KBM-7 (cell line): Measurements from ENCODE around the gene SNAI3.
A peak's percentile ranks its signal among the peaks of the same experiment; 100 is the strongest.

Experiments
- DNase-seq: peaks from one replicate; pipeline ENCODE4 v3.0.0-alpha.2; 2015
- in situ Hi-C: fragments of 300-500 bp; cut with MboI; formaldehyde crosslinking; loops from 2 replicates; pipeline ENCODE4 v1.14.3; 2020; ENCODE audit warnings: low sequenced_read_pairs, low pct_unique_long_range_greater_than_20kb, mixed read lengths

The SNAI3 gene

DNA sequence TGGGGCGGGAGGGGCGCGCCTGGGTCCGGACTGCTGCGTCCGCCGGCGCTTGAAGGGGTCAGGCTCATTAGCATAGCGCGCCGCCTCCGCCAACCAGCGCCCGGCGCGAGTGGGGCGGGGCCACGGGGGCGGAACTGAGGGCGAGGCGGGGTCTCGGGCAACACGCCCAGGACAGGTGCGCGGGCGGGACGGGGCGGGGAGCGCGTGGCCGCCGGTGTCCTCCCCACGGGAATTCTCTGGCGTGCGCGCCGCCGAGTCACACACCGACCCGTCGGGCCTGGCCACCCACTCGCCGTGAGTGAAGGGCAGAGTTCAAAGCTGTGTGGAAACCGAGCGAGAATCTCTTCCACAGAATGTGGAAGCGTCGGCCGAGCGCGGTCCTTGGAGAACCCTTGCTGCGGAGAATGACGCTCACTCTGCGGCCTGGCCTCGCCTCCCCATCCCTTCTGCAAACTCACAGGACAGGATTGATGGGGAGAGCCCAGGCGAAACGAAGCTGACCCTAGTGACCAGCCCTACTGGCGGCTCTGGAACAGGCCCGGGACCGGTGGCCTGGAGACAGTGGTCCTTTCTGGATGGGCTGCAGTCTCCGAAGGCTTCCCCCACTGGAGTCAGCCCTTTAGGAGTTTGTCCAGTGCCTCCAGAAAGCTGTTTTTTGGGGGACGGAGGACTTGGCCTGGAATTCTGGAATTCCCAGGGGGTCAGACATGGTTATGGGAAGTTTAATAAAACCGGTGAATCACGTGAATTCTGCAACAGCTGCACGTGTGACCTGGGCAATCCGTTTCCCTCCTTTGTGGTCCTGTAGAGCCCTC, at the start of gene SNAI3:
TSS of gene SNAI3 (minus strand) at position 69 of the 815 bp plus-strand sequence. CDS start 101 bp downstream, outside the sequence.
- in situ Hi-C loops: no loop called here
- DNase-seq: peak; percentile 80

DNA sequence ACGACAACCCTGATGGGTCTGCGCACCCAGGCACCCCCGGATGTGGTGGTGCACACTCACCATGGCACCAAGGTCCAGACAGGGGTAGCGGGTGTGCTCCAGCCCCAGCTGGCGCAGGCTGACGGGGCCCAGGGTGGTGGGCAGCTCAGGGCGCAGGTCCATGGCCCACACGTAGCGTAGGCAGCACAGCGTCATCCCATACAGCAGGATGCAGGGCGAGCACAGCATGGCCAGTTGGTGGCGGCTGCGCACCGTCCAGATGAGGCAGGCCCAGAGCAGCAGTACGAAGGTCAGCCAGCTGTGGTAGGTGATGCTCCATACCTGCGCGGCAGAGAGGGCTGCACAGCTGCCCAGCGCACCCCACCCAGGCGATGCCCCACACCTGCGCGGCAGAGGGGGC, 49.8 kb upstream of the SNAI3 start:
- DNase-seq: no peak
- in situ Hi-C loops: no loop called here

DNA sequence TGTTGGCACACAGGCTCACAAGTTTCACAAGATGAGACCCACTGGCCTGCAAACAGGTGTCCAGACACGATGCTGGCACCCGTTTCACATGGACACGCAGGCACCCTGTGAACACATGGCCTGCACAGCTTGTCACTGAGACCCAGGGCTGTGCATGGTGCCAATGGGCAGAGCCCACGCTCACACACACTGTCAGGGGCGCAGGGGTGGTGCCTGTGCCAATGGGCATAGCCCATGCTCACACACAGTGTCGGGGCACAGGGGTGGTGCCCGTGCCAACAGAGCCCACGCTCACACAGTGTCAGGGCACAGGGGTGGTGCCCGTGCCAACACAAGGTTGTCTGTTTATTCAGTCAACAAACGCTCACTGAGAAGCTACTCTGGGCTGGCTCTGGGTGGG, 49.3 kb upstream of the SNAI3 start:
- in situ Hi-C loops: no loop called here
- no peak for DNase-seq

DNA sequence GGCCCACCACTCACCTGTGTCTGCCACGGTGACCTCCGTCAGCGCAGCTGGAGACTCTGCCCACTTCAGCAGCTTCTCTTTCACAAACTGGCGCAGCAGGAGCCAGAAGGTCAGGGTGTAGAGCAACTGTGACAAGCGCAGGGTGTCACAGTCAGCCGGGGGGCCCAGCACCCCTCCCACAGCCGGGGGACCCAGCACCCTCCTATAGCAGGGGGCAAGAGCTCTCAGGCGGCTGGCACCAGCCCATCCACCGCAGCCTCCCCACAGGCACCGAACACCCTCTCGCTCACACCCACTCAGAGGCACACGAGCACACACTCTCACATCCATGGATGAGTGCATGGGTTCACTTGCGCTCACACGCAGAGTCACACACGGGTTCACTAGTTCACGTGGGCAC, 48.8 kb upstream of the SNAI3 start:
- DNase-seq: no peak
- in situ Hi-C loops: no loop called here

- in situ Hi-C loops: no loop called here
- no peak for DNase-seq
These were observed 48.0 kb upstream of the SNAI3 start for GRCh38 chr16:88734361-88734728.

- DNase-seq: no peak
- in situ Hi-C loops: no loop called here
These were observed 47.5 kb upstream of the SNAI3 start for GRCh38 chr16:88733630-88734360.

- DNase-seq: no peak
- in situ Hi-C loops: no loop called here
These were observed 46.6 kb upstream of the SNAI3 start for GRCh38 chr16:88732961-88733294.

DNA sequence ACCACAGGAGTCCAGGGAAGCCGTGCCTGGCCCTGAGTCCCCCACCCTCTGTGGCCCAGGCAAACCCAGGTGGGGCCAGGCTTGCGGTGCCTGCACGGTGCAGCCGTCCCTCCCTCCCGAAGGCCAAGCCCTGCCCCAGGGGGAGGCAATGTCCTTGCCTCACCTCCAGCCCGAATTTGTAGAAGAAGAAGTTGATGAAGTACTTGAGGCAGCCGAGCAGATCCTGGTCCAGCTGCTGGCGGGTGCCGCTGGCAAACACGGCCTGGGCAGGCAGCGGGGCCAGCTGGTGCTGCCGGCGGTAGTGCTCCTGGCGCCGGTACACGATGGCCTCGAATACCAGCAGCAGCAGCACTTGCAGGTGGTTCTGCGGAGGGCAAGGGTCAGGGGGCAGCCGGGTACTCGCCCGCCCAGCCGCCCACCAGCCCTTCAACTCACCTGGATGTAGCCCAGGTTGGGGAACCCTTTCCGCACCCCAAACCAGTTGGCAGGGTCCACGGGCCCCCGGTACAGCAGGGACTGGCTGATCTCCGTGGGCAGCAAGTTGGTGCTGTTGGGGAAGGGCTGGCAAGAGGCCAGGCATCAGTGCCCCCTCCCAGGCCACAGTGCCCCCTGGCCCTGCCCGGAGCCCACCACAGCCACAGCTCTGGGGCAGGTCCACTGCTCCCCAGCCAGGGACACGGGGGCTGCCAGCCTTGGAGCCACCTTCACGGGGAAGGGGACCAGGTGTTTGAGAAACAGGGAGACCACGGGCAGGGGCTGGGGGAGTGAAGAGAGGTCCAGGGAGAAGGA, 46.1 kb upstream of the SNAI3 start:
- in situ Hi-C loops: no loop called here
- DNase-seq: no peak

DNA sequence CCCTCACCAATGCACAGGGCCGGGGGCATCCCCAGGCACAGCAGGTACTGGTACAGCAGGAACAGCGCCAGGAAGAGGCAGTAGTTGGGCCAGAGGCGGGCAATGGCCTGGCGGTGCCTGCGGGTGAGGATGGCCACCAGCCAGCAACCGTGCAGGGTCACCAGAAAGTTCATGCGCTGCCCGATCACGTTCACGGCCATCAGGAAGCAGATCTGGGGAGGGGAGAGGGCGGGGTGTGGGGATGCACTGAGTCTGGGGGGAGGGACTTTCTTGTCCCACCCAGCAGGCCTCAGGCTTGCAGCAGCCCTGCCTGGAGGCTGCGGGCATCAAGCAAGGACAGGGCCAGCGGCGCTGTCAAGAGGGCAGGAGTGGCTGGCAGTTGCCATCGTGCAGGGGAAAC, 45.4 kb upstream of the SNAI3 start:
- in situ Hi-C loops: no loop called here

DNA sequence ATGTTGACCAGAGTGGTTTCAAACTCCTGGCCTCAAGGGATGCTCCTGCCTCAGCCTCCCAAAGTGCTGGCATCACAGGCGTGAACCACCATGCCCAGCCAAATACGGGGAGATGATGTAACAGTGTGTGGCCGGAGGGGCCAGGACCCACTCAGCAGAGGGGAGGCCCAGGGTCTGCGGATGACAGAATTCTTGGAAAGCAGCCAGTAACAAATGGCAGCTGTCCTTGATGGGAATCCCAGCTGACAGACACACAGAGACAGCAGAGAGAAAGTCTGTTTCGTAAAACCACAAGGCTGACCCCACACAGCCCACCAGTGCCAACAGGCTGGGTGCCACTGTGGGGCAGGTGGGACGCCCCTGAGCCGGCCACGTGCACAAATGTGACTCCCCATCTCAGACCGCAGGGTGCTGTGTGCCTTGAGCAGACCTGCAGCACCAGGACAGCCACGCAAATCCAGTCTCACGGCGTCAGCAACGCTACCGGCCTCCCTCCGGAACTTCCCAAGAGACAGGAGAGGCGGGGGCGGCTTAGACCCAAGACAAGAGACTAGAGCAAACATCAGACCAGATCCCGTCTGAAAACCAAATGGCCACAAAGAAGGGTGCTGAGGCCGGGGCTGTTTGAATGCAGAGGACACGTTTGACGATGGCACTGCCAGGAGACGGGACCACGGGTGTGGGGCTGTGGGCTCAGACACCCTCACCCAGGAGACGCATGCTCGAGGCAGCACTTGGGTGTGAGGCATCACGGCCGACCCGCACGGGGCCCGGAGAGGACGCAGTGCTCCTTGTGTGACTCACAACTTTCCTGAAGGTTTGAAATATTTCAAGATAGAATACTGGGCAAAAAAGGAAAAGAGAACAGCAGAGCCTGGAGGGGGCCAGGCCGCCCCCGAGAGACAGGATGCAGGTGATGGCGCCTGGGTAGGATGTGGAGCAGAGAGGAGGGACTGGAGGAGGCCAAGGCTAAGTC, 44.6 kb upstream of the SNAI3 start:
- in situ Hi-C loops: no loop called here

More for the DNA sequence above, 45.4 kb upstream of the SNAI3 start:
- no peak for DNase-seq

GRCh38 chr16:88727871-88728270, 41.6 kb upstream of the SNAI3 start:
- no peak for DNase-seq
- in situ Hi-C loops: no loop called here

More for the DNA sequence above, 44.6 kb upstream of the SNAI3 start:
- no peak for DNase-seq

GRCh38 chr16:88726981-88727380, 40.7 kb upstream of the SNAI3 start:
- in situ Hi-C loops: no loop called here
- DNase-seq: no peak

DNA sequence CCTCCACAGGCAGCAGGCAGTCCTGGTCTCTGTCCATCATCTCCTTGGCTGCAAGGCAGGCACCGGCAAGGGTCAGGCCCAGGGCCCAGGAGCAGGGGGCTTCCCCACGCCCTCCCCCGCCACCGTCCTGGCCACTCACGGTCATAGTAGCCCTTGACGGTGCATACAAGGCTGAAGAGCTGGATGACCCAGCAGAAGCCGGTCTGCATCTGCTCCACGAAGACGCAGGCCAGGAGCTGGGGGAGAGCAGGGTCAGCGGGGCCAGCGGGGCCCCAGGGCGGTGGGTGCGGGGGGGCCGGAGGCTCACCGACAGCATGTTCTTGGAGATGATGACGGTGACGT, 40.1 kb upstream of the SNAI3 start:
- DNase-seq: no peak
- in situ Hi-C loops: no loop called here

DNA sequence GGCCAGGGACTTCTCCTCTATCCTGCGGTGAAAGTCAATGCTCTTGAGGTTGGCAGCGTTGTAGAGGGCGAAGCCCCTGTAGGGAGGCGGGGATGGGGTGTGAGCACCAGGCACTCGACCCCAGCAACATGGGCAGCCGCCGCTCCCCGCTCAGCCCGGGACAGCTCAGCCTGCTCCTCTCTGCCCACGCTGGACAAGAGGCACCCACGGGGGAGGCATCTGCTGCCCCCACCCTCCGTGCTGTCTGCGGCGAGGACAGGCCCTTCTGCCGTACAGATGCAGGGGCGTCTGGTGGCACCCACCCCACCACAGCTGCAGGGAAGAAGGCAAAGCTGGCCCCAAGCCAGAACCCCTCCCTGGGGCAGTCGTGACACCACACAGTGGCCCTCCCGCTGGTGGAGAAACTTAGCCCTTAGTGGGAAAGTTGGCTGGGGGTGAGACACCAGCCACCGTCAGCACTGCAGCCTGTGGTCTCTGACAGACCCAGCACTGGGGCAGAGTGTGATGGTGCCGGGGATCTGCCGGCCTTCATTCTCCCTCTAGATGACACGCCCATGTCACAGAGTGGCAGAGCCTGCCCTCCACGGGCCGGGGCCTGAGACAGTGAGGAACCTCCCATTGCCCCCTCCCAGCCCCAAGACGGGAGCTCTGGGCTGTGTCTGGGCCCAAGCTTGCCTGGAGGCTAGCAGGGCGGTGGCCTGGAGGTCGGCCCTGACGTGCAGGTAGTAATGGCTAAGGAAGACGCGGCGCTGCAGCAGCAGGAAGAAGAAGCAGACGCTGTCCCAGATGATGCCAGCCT, 39.5 kb upstream of the SNAI3 start:
- DNase-seq: no peak
- in situ Hi-C loops: no loop called here

- in situ Hi-C loops: no loop called here
- no peak for DNase-seq
These were observed 38.7 kb upstream of the SNAI3 start for GRCh38 chr16:88724855-88725555.

GRCh38 chr16:88723911-88724310, 37.6 kb upstream of the SNAI3 start:
- DNase-seq: no peak
- in situ Hi-C loops: no loop called here

DNA sequence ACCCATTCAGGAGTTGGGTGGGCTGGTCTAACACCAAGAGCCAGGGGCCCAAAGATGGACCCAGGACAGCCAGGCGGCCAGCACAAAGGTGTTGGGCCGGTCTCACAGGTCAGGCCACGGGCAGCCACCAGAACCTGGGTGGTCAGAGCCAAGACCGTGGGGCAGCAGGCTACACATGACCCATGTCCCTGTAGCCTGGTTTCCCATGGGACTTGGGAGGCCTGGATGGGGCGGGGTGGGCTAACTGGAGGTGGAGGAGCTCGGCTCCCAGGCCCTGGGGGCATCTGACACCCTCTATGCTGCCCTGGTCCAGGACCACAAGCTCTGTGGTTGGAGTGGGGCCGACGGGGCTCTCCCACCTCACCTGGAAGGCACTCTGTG, 37.2 kb upstream of the SNAI3 start:
- in situ Hi-C loops: no loop called here
- DNase-seq: no peak
